Kidney glomerular epithelial cell (primary cell): Measurements from ENCODE around the gene KRTDAP.
"Not testable (repeated sequence)": the region's sequence is repeated elsewhere in the genome, so short reads cannot be mapped to it uniquely, and the experiment has no call there.

Source experiments
- DNase-seq: peaks from one replicate; lab custom pipeline; 2025; lab: John Stamatoyannopoulos, UW

The KRTDAP gene

GRCh38 chr19:35484252-35485036 lies 5.8 kb downstream of the KRTDAP start:
- DNase-seq: no peak

- no peak for DNase-seq
Measured at GRCh38 chr19:35483089-35483488, 7.2 kb downstream of the KRTDAP start.

GRCh38 chr19:35478794-35479677 lies 11.2 kb downstream of the KRTDAP start:
- no peak for DNase-seq

GRCh38 chr19:35476149-35476548 lies 14.1 kb downstream of the KRTDAP start:
- no peak for DNase-seq

- DNase-seq: not testable (repeated sequence)
Measured at GRCh38 chr19:35474594-35474993, 15.7 kb downstream of the KRTDAP start.

- no peak for DNase-seq
Measured at GRCh38 chr19:35474104-35474503, 16.2 kb downstream of the KRTDAP start.

- DNase-seq: no peak
Measured at GRCh38 chr19:35471946-35472345, 18.3 kb downstream of the KRTDAP start.

GRCh38 chr19:35471075-35471474 lies 19.2 kb downstream of the KRTDAP start:
- not testable (repeated sequence) for DNase-seq

- DNase-seq: no peak
Measured at GRCh38 chr19:35470128-35470527, 20.1 kb downstream of the KRTDAP start.

- peak; percentile 38 for DNase-seq
Measured at GRCh38 chr19:35468637-35469036, 21.6 kb downstream of the KRTDAP start.

- no peak for DNase-seq
Measured at GRCh38 chr19:35466259-35466658, 24.0 kb downstream of the KRTDAP start.

GRCh38 chr19:35462956-35463355 lies 27.3 kb downstream of the KRTDAP start:
- DNase-seq: not testable (repeated sequence)

- no peak for DNase-seq
Measured at GRCh38 chr19:35462476-35462953, 27.7 kb downstream of the KRTDAP start.

- not testable (repeated sequence) for DNase-seq
Measured at GRCh38 chr19:35461788-35462187, 28.5 kb downstream of the KRTDAP start.

GRCh38 chr19:35461060-35461459 lies 29.2 kb downstream of the KRTDAP start:
- no peak for DNase-seq

- DNase-seq: no peak
Measured at GRCh38 chr19:35460608-35461007, 29.7 kb downstream of the KRTDAP start.

GRCh38 chr19:35459414-35460082 lies 30.7 kb downstream of the KRTDAP start:
- no peak for DNase-seq

- DNase-seq: no peak
Measured at GRCh38 chr19:35458731-35459391, 31.4 kb downstream of the KRTDAP start.

- DNase-seq: no peak
Measured at GRCh38 chr19:35458192-35458591, 32.1 kb downstream of the KRTDAP start.

GRCh38 chr19:35457173-35457572 lies 33.1 kb downstream of the KRTDAP start:
- no peak for DNase-seq

GRCh38 chr19:35455616-35456201 lies 34.6 kb downstream of the KRTDAP start:
- DNase-seq: no peak
